Measurements from ENCODE around the gene SMARCD1.

GRCh38 chr12:50097952-50098351 is 12.8 kb downstream of the SMARCD1 start:
- TF ChIP-seq CTCF (IDR thresholded peaks at IDR 0.05) (no peak), EZH2 (IDR thresholded peaks at IDR 0.05) (no peak), EZH2phosphoT487 (IDR thresholded peaks at IDR 0.05) (no peak)
